Measurements from ENCODE around the gene LRP8. TPM values are rescaled to one million over a fixed set of nuclear protein-coding genes. Genes with fewer than 3 reads are reported as not detected.

Gene LRP8
- total RNA-seq, 4 donors from 2014 or later, result 1.8 to 3.6 (median 2.2) TPM

DNA sequence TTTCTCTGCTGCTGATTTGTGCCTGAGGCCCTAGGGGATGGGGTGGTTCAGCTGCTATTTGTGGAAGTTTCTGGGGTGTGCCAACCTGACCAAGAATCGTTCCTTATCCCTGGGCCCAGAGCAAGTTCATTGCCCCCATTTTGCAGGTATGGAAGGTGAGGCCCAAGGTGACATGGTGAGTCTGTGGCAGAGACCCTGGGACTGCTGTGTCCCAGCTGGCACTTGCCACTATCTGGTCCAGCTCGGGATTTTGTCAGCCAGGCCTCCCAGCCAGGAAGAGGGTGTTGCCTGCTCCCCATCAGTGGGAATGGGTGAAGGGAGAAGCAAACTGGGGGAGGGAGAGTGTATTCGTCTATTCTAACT lies 18.9 kb upstream of the LRP8 start:
- ATAC-seq, result no peak
- TF ChIP-seq POLR2A (IDR thresholded peaks at IDR 0.05) (no peak), POLR2AphosphoS5 (IDR thresholded peaks at IDR 0.05) (no peak), EP300 (IDR thresholded peaks at IDR 0.05) (no peak)
- TF ChIP-seq, protein P1, sequence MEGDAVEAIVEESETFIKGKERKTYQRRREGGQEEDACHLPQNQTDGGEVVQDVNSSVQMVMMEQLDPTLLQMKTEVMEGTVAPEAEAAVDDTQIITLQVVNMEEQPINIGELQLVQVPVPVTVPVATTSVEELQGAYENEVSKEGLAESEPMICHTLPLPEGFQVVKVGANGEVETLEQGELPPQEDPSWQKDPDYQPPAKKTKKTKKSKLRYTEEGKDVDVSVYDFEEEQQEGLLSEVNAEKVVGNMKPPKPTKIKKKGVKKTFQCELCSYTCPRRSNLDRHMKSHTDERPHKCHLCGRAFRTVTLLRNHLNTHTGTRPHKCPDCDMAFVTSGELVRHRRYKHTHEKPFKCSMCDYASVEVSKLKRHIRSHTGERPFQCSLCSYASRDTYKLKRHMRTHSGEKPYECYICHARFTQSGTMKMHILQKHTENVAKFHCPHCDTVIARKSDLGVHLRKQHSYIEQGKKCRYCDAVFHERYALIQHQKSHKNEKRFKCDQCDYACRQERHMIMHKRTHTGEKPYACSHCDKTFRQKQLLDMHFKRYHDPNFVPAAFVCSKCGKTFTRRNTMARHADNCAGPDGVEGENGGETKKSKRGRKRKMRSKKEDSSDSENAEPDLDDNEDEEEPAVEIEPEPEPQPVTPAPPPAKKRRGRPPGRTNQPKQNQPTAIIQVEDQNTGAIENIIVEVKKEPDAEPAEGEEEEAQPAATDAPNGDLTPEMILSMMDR (IDR thresholded peaks at IDR 0.05), result no peak
- 100% methylated on average over 1 of the region's 3 CpGs; no CpG with 5 or more reads in 1 of the 2 donors for WGBS, 2 donors (ENCODE audit: low coverage in 1 of 2)

DNA sequence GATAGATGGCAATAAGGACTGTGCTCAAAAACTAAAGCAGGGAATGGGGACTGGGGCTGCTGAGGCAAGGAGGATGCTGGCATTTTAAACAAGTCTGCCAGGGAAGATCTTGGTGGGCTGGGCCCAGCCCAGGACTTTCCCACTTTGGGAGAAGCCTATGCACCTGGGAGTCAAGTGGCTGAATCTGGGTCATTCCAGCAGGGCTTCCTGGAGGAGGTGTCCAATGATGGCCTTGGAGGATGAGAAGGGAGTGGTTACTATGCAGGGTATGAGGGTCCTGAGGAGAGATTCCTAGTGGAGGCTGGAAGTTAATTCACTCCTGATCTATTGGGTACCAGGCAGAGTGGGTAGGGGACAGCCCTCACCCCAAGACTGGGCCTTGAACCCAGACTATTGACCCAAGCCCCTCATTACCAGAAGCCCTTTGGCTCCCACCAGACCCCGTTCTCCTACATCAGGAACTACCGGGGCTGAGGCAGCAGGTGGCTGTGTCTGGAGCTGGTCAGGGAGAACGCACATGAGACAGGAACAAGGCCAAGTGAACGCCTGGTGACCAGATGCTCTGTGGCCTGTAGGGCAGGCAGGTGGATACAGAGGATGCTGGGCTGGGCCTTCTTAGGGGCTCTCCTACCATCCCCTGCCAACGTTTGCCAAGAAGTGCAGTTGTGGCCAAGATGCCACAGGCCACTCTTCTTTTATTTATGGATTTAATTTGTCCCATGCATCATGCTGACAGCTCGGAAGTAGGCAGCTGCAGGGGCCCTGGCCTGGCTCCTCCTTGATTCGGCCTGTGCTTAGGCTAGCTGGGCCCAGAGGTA lies 18.3 kb upstream of the LRP8 start:
- TF ChIP-seq, protein P1 (IDR thresholded peaks at IDR 0.05), result no peak
- TF ChIP-seq POLR2AphosphoS5 (IDR thresholded peaks at IDR 0.05), result no peak
- no peak for TF ChIP-seq POLR2A (IDR thresholded peaks at IDR 0.05)
- no peaks in the 10 kb centered on the region for H3K9me3 ChIP-seq
- no peak overlapping the region for H3K27ac ChIP-seq
- H3K36me3 ChIP-seq, result no peaks in the 10 kb centered on the region
- no peak overlapping the region for H3K4me3 ChIP-seq
- no peak for ATAC-seq
- peaks cover 8% of the 10 kb centered on the region for H3K27me3 ChIP-seq
- no peaks in the 10 kb centered on the region for H3K4me1 ChIP-seq
- 60% methylated on average over 1 of the region's 7 CpGs; no CpG with 5 or more reads in 1 of the 2 donors for WGBS, 2 donors (ENCODE audit: low coverage in 1 of 2)

More for the DNA sequence above, 18.9 kb upstream of the LRP8 start:
- no peaks in the 10 kb centered on the region for H3K4me1 ChIP-seq
- no peaks in the 10 kb centered on the region for H3K9me3 ChIP-seq
- H3K27me3 ChIP-seq, result peaks cover 6% of the 10 kb centered on the region
- H3K27ac ChIP-seq, result no peak overlapping the region
- H3K4me3 ChIP-seq, result no peak overlapping the region
- H3K36me3 ChIP-seq, result no peaks in the 10 kb centered on the region

DNA sequence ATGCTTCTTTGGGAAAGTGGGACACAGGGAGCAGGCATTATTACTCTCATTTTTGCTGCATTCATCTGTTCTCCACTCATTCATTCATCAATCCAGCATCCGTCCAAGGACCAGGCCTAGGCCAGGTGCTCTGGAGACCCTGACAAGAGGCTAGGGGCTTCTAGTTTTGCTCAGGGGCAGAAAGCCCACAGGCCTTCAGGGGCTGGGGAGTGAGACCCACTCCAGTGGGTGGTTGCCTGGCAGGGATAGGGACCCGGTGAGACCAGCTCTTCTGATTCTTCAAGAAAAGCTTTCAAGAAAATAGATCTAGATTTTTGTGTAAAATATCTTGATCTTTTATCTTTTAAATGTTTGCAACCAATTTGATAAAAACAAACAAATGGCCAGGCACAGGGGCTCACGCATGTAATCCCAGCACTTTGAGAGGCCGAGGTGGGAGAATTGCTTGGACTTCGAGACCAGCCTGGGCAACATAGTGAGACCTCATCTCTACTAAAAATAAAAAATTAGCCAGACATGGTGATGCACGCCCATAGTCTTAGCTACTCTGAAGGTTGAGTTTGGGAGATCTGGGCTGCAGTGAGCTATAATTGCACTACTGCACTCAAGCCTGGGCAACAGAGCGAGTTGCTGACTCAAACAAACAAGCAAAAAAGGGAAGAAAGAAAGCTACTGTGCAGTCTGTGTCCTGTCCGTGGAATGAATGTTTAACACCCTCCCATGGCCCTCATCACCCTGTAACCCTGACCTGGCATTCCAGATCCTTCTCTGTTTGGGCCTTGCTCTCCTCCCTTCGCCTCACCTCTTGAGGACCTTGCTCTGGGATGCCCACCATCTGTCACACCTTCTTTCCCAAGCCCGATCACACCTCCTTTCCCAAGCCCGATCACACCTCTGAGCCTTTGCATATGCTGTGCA lies 17.3 kb upstream of the LRP8 start:
- H3K9me3 ChIP-seq, result no peaks in the 10 kb centered on the region
- no peak for ATAC-seq
- peaks cover 14% of the 10 kb centered on the region for H3K27me3 ChIP-seq
- no peaks in the 10 kb centered on the region for H3K36me3 ChIP-seq
- H3K4me3 ChIP-seq, result no peak overlapping the region
- no peaks in the 10 kb centered on the region for H3K4me1 ChIP-seq
- H3K27ac ChIP-seq, result no peak overlapping the region
- no peak for TF ChIP-seq POLR2AphosphoS5 (IDR thresholded peaks at IDR 0.05)
- TF ChIP-seq, protein P1 (IDR thresholded peaks at IDR 0.05), result no peak
- no peak for TF ChIP-seq EP300 (IDR thresholded peaks at IDR 0.05)
- no peak for TF ChIP-seq POLR2A (IDR thresholded peaks at IDR 0.05)
- 87 to 93% methylated on average over 7 to 10 of the region's 11 CpGs for WGBS, 2 donors (ENCODE audit: low coverage in 1 of 2)

DNA sequence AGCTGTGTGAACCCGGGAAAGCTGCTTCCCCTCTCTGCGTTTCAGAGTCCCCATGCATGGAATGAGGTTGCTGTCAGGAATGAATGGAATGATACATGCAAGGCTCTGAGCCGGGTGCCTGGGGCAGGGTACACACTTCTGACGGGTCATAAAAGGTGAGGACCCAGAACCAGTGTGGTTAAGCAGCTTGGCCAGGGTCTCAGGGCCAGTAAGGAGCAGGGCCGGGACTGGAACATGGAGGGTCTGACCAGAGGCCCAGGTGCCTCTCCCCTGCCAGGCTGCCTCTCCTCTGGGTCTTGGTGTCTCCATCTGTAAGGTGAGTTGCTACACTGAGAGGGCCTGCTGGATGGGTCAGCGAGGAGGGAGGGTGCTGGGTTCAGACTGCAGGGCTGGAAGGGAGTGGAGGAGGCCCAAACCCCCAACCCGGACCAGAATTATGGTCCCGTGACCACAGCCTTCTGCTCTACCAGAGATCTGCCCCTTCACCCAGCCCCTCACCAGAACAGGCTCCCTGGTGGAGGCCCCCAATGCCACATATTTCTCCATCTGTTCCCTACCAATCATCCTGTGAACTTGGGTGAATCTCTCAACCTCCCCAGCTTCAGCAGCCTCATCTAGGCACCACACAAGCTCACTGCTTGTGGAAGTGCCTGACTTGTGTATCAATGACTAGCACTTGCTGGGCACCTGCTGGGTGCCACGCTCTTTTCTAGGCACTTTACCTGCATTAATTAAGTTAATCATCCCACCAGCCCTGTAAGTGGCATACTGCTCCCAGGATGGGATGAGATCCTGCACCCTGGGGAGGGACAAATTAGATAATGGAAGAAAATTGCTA lies 16.2 kb upstream of the LRP8 start:
- Histone ChIP-seq H3K27ac (no peak overlapping the region), H3K4me3 (no peak overlapping the region), H3K9me3 (no peaks in the 10 kb centered on the region), H3K36me3 (no peaks in the 10 kb centered on the region), H3K27me3 (peaks cover 20% of the 10 kb centered on the region), H3K4me1 (no peaks in the 10 kb centered on the region)
- ATAC-seq, result no peak
- 43 to 50% methylated on average over 4 of the region's 9 CpGs for WGBS, 2 donors (ENCODE audit: low coverage in 1 of 2)
- TF ChIP-seq EP300 (IDR thresholded peaks at IDR 0.05) (no peak), POLR2AphosphoS5 (IDR thresholded peaks at IDR 0.05) (no peak), POLR2A (IDR thresholded peaks at IDR 0.05) (no peak)
- TF ChIP-seq, protein P1 (IDR thresholded peaks at IDR 0.05), result no peak

All from gastroesophageal sphincter (tissue), 4 donors.